ENCODE data around the gene LIPE.

Gene LIPE

DNA sequence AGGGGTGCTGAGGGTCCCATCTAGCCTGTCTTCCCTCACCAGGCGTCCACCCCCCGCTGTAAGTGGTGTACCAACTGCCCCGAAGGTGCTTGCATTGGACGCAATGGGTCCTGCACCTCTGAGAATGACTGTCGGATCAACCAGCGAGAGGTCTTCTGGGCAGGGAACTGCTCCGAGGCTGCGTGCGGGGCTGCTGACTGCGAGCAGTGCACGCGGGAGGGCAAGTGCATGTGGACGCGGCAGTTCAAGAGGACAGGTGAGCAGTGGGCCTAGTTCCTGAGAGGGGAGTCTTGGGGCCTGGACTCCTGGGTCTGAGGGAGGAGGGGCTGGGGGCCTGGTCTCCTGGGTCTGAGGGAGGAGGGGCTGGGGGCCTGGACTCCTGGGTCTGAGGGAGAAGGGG, 64.8 kb downstream of the LIPE start:
- no peak for TF ChIP-seq EZH2phosphoT487 (IDR thresholded peaks at IDR 0.05; ENCODE audit: borderline replicate concordance)
- TF ChIP-seq, protein P1, sequence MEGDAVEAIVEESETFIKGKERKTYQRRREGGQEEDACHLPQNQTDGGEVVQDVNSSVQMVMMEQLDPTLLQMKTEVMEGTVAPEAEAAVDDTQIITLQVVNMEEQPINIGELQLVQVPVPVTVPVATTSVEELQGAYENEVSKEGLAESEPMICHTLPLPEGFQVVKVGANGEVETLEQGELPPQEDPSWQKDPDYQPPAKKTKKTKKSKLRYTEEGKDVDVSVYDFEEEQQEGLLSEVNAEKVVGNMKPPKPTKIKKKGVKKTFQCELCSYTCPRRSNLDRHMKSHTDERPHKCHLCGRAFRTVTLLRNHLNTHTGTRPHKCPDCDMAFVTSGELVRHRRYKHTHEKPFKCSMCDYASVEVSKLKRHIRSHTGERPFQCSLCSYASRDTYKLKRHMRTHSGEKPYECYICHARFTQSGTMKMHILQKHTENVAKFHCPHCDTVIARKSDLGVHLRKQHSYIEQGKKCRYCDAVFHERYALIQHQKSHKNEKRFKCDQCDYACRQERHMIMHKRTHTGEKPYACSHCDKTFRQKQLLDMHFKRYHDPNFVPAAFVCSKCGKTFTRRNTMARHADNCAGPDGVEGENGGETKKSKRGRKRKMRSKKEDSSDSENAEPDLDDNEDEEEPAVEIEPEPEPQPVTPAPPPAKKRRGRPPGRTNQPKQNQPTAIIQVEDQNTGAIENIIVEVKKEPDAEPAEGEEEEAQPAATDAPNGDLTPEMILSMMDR (conservative IDR thresholded peaks at IDR 0.05; ENCODE audit: low read length): no peak
- Histone ChIP-seq H3K27me3 (ENCODE audit: insufficient read depth, low read length, poor library complexity, severe bottlenecking) (no peaks in the 10 kb centered on the region), H3K4me2 (ENCODE audit: low read depth, low read length, poor library complexity, severe bottlenecking) (no peak overlapping the region), H3K4me3 (ENCODE audit: low read length, poor library complexity, severe bottlenecking) (no peak overlapping the region), H3K79me2 (ENCODE audit: insufficient read depth, low read length) (no peaks in the 10 kb centered on the region), H3F3A (ENCODE audit: low read depth) (no peaks in the 10 kb centered on the region), H3K9ac (ENCODE audit: low read depth, low read length, poor library complexity, severe bottlenecking) (no peak overlapping the region), H3K9me2 (replicated peaks; ENCODE audit: low read depth, low read length) (no peaks in the 10 kb centered on the region), H3K9me3 (ENCODE audit: insufficient read depth, low read depth, low read length) (no peaks in the 10 kb centered on the region; the same call in 1 of the 2 replicates), H2AFZ (ENCODE audit: low read length) (no peak overlapping the region), H3K4me1 (ENCODE audit: insufficient read depth, low read length, poor library complexity, severe bottlenecking) (peaks cover 9% of the 10 kb centered on the region), H3K36me3 (ENCODE audit: insufficient read depth, low read length) (no peaks in the 10 kb centered on the region; the same call in 1 of the 2 replicates), H4K20me1 (ENCODE audit: insufficient read depth, low read length, poor library complexity, severe bottlenecking) (no peaks in the 10 kb centered on the region)

DNA sequence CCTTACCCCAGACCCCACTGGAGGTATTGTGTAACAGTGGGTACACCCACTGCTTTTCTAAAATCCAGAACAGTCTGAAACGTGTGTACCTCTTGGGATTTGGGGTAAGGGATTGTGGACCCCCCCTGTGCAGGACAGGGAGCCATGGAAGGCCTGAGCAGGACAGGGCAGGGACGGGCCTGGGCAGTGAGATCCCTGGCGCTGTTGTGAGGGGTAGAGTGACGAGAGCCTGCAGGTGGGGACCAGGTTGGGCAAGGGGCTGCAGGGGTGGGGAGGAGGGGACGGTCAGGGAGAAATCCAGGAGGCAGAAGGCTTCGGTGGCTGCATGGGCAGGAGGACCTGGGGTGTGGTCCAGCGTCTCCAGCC, 65.7 kb downstream of the LIPE start:
- no peaks in the 10 kb centered on the region for H3F3A ChIP-seq (ENCODE audit: low read depth)
- no peaks in the 10 kb centered on the region for H3K9me2 ChIP-seq (replicated peaks; ENCODE audit: low read depth, low read length)
- no peak overlapping the region for H3K9ac ChIP-seq (ENCODE audit: low read depth, low read length, poor library complexity, severe bottlenecking)
- H3K9me3 ChIP-seq (ENCODE audit: insufficient read depth, low read depth, low read length): no peaks in the 10 kb centered on the region; the same call in 1 of the 2 replicates
- peaks cover 6% of the 10 kb centered on the region; the same call in 1 of the 2 replicates for H3K36me3 ChIP-seq (ENCODE audit: insufficient read depth, low read length)
- H3K27me3 ChIP-seq (ENCODE audit: insufficient read depth, low read length, poor library complexity, severe bottlenecking): no peaks in the 10 kb centered on the region
- H3K4me1 ChIP-seq (ENCODE audit: insufficient read depth, low read length, poor library complexity, severe bottlenecking): peaks cover 9% of the 10 kb centered on the region
- H3K4me2 ChIP-seq (ENCODE audit: low read depth, low read length, poor library complexity, severe bottlenecking): no peak overlapping the region
- no peak for TF ChIP-seq EZH2phosphoT487 (IDR thresholded peaks at IDR 0.05; ENCODE audit: borderline replicate concordance)
- TF ChIP-seq, protein P1 (conservative IDR thresholded peaks at IDR 0.05; ENCODE audit: low read length): no peak
- no peaks in the 10 kb centered on the region for H3K79me2 ChIP-seq (ENCODE audit: insufficient read depth, low read length)
- H4K20me1 ChIP-seq (ENCODE audit: insufficient read depth, low read length, poor library complexity, severe bottlenecking): no peaks in the 10 kb centered on the region
- no peak overlapping the region for H3K4me3 ChIP-seq (ENCODE audit: low read length, poor library complexity, severe bottlenecking)
- no peak overlapping the region for H2AFZ ChIP-seq (ENCODE audit: low read length)

DNA sequence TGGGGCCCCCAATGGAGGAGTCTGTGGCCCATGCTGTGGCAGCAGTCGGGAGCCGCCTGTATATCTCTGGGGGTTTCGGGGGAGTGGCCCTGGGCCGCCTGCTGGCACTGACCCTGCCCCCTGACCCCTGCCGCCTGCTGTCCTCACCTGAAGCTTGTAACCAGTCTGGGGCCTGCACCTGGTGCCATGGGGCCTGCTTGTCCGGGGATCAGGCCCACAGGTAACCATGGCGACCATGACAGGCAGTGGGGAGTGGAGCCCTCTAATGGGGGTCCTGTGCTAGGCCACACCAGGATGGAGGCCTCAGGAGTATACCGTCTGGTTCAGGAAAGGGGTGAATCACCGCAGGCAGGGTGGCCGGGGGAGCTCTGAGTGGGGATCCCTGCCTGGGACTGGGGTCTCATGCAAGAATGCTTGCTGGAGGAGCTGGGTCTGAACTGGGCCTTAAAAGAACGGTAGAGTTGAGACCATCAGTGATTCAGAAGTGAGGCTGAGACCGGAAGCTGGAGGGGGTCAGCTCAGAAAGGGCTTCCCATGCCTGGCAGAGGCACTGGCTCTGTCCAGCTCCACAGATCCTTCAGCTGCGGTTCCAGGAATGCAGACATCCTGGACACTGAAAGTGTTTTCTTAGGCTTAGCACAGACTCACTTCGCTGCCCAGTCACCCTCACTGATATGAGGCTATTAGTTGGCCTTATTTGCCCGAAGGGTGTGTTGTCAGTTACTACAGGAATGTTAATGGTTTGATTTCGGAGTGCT, 66.2 kb downstream of the LIPE start:
- Histone ChIP-seq H3K4me1 (ENCODE audit: insufficient read depth, low read length, poor library complexity, severe bottlenecking) (peaks cover 9% of the 10 kb centered on the region), H3K79me2 (ENCODE audit: insufficient read depth, low read length) (no peaks in the 10 kb centered on the region), H4K20me1 (ENCODE audit: insufficient read depth, low read length, poor library complexity, severe bottlenecking) (no peaks in the 10 kb centered on the region), H3K4me2 (ENCODE audit: low read depth, low read length, poor library complexity, severe bottlenecking) (no peak overlapping the region), H3K9me2 (replicated peaks; ENCODE audit: low read depth, low read length) (no peaks in the 10 kb centered on the region), H3F3A (ENCODE audit: low read depth) (no peaks in the 10 kb centered on the region), H3K4me3 (ENCODE audit: low read length, poor library complexity, severe bottlenecking) (no peak overlapping the region), H3K9me3 (ENCODE audit: insufficient read depth, low read depth, low read length) (no peaks in the 10 kb centered on the region; the same call in 1 of the 2 replicates), H2AFZ (ENCODE audit: low read length) (no peak overlapping the region), H3K36me3 (ENCODE audit: insufficient read depth, low read length) (peaks cover 7% of the 10 kb centered on the region; the same call in 1 of the 2 replicates), H3K9ac (ENCODE audit: low read depth, low read length, poor library complexity, severe bottlenecking) (no peak overlapping the region), H3K27me3 (ENCODE audit: insufficient read depth, low read length, poor library complexity, severe bottlenecking) (no peaks in the 10 kb centered on the region)
- TF ChIP-seq, protein P1 (conservative IDR thresholded peaks at IDR 0.05; ENCODE audit: low read length): no peak
